ENCODE data around the gene NAPB. TPM values are rescaled to one million over a fixed set of nuclear protein-coding genes. Genes with fewer than 3 reads are reported as not detected.

Gene NAPB
- total RNA-seq, 1 donor from 2014 or later = 13.1 TPM

DNA sequence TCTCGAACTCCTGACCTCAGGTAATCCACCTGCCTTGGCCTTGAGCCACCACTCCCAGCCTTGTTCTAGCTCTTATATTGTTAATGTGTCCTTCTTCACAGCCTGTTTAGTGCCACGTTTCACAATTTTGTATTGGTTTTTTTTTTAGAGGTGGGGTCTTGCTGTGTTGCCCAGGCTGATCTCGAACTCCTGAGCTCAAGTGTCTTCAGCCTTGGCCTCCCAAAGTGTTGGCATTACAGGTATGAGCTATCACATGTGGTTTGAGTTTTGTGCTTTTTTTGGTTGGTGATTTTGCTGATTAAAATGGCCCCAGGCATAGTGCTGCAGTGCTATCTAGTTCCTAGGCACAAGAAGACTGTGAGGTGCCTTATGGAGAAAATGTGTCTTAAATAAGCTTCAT is 12.3 kb upstream of the NAPB start:
- no peak for DNase-seq (ENCODE audit: low read depth)
- no peak overlapping the region for H2AFZ ChIP-seq (ENCODE audit: low read depth, low read length)
- H3K27ac ChIP-seq (ENCODE audit: low read depth, low read length) = no peak overlapping the region
- H3K36me3 ChIP-seq (ENCODE audit: insufficient read depth, low read length) = no peaks in the 10 kb centered on the region
- Mint-ChIP-seq H3K27ac (ENCODE audit: unreplicated experiment) (no peak overlapping the region), H3K9me3 (ENCODE audit: unreplicated experiment) (no peaks in the 10 kb centered on the region), H3K36me3 (ENCODE audit: low read depth, unreplicated experiment) (no peaks in the 10 kb centered on the region), H3K27me3 (ENCODE audit: low read depth, unreplicated experiment) (peaks cover 2% of the 10 kb centered on the region), H3K4me3 (ENCODE audit: unreplicated experiment) (no peak overlapping the region), H3K4me1 (ENCODE audit: low read depth, unreplicated experiment) (no peaks in the 10 kb centered on the region)
- H3K4me1 ChIP-seq (ENCODE audit: insufficient read depth, low read length) = no peaks in the 10 kb centered on the region
- no peak for TF ChIP-seq EZH2 (IDR thresholded peaks at IDR 0.05; ENCODE audit: insufficient read depth, low read length)
- TF ChIP-seq, protein P1, sequence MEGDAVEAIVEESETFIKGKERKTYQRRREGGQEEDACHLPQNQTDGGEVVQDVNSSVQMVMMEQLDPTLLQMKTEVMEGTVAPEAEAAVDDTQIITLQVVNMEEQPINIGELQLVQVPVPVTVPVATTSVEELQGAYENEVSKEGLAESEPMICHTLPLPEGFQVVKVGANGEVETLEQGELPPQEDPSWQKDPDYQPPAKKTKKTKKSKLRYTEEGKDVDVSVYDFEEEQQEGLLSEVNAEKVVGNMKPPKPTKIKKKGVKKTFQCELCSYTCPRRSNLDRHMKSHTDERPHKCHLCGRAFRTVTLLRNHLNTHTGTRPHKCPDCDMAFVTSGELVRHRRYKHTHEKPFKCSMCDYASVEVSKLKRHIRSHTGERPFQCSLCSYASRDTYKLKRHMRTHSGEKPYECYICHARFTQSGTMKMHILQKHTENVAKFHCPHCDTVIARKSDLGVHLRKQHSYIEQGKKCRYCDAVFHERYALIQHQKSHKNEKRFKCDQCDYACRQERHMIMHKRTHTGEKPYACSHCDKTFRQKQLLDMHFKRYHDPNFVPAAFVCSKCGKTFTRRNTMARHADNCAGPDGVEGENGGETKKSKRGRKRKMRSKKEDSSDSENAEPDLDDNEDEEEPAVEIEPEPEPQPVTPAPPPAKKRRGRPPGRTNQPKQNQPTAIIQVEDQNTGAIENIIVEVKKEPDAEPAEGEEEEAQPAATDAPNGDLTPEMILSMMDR (IDR thresholded peaks at IDR 0.05; ENCODE audit: insufficient read depth, low read depth, low read length) = no peak
- no peaks in the 10 kb centered on the region for H3K9me3 ChIP-seq (ENCODE audit: insufficient read depth, low read depth, low read length)
- H3K79me2 ChIP-seq (ENCODE audit: insufficient read depth, low read length) = no peaks in the 10 kb centered on the region
- no peak overlapping the region for H3K9ac ChIP-seq (ENCODE audit: low read length)
- no peaks in the 10 kb centered on the region for H4K20me1 ChIP-seq (ENCODE audit: insufficient read depth, low read length)
- no peak overlapping the region for H3K4me2 ChIP-seq (ENCODE audit: low read length)
- no peaks in the 10 kb centered on the region for H3K27me3 ChIP-seq (ENCODE audit: insufficient read depth, low read length)
- FAIRE-seq = no peak
- H3K4me3 ChIP-seq (ENCODE audit: insufficient read depth, low read depth, low read length) = no peak overlapping the region

GRCh38 chr20:23425129-23425528 is 3.8 kb upstream of the NAPB start:
- Histone ChIP-seq H3K4me1 (ENCODE audit: insufficient read depth, low read length) (no peaks in the 10 kb centered on the region), H3K27ac (ENCODE audit: low read depth, low read length) (no peak overlapping the region), H3K36me3 (ENCODE audit: insufficient read depth, low read length) (no peaks in the 10 kb centered on the region), H4K20me1 (ENCODE audit: insufficient read depth, low read length) (no peaks in the 10 kb centered on the region), H3K9ac (ENCODE audit: low read length) (no peak overlapping the region), H3K4me2 (ENCODE audit: low read length) (no peak overlapping the region), H3K9me3 (ENCODE audit: insufficient read depth, low read depth, low read length) (no peaks in the 10 kb centered on the region), H3K4me3 (ENCODE audit: insufficient read depth, low read depth, low read length) (no peak overlapping the region), H2AFZ (ENCODE audit: low read depth, low read length) (no peak overlapping the region), H3K27me3 (ENCODE audit: insufficient read depth, low read length) (no peaks in the 10 kb centered on the region), H3K79me2 (ENCODE audit: insufficient read depth, low read length) (peaks cover 8% of the 10 kb centered on the region)
- Mint-ChIP-seq H3K27ac (ENCODE audit: unreplicated experiment) (no peak overlapping the region), H3K36me3 (ENCODE audit: low read depth, unreplicated experiment) (no peaks in the 10 kb centered on the region), H3K27me3 (ENCODE audit: low read depth, unreplicated experiment) (no peaks in the 10 kb centered on the region), H3K4me3 (ENCODE audit: unreplicated experiment) (no peak overlapping the region), H3K4me1 (ENCODE audit: low read depth, unreplicated experiment) (no peaks in the 10 kb centered on the region), H3K9me3 (ENCODE audit: unreplicated experiment) (no peaks in the 10 kb centered on the region)
- no peak for DNase-seq (ENCODE audit: low read depth)
- TF ChIP-seq, protein P1 (IDR thresholded peaks at IDR 0.05; ENCODE audit: insufficient read depth, low read depth, low read length) = no peak
- TF ChIP-seq EZH2 (IDR thresholded peaks at IDR 0.05; ENCODE audit: insufficient read depth, low read length) = no peak
- FAIRE-seq = no peak

DNA sequence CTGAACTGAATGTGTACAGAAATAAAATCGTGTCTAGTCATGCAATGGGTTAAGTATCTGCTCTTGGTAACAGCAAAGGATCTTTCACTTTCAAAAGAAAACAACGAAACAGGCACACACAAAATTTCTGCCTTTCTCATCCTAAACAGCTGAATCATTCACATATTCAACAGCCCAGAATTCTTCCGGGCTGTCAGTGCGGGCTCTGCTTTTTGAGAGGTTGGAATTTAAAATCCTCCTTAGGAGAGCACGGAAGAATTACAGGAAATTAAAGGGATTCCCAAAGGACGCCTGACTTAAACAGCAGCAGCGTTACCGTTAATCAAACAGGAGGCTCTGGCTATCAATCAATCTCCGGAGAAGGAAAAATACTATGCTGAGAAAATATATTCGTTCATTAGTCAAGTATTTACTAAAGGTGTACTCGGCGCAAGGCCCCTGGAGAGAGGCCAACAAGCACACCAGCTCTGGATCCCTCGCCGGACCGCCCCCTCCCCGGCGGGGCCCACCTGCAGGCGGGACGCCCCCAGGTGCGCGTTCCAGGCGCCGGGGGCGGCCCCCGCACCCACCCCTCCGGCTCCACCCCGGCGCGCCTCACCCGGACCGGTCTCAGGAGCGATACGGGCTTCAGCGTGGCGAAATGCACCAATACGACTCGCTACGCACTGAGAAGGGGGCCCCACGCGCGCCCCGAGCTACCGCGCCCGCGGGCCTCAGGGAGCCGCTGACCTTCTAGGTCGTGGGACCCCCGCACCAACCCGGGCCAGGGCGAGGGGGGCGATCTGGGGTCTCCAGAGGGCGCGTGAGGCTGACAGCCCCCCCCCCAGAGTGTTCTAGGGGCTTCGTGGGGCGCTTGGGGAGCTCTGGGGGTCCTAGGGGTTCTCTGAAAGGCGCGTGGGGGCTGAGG is 1.0 kb downstream of the NAPB start:
- Histone ChIP-seq H4K20me1 (ENCODE audit: insufficient read depth, low read length) (peaks cover 21% of the 10 kb centered on the region), H3K4me1 (ENCODE audit: insufficient read depth, low read length) (no peaks in the 10 kb centered on the region), H3K9ac (ENCODE audit: low read length) (peak overlapping the region; percentile 93), H3K27ac (ENCODE audit: low read depth, low read length) (peak overlapping the region; percentile 86), H2AFZ (ENCODE audit: low read depth, low read length) (peak overlapping the region; percentile 22), H3K36me3 (ENCODE audit: insufficient read depth, low read length) (no peaks in the 10 kb centered on the region), H3K4me2 (ENCODE audit: low read length) (peak overlapping the region; percentile 94), H3K79me2 (ENCODE audit: insufficient read depth, low read length) (peaks cover 52% of the 10 kb centered on the region), H3K4me3 (ENCODE audit: insufficient read depth, low read depth, low read length) (peak overlapping the region; percentile 75), H3K9me3 (ENCODE audit: insufficient read depth, low read depth, low read length) (no peaks in the 10 kb centered on the region), H3K27me3 (ENCODE audit: insufficient read depth, low read length) (no peaks in the 10 kb centered on the region)
- FAIRE-seq (peak; percentile 43), DNase-seq (ENCODE audit: low read depth) (peak; percentile 57)
- Mint-ChIP-seq H3K4me1 (ENCODE audit: low read depth, unreplicated experiment) (peaks cover 14% of the 10 kb centered on the region), H3K4me3 (ENCODE audit: unreplicated experiment) (peak overlapping the region; percentile 87), H3K27me3 (ENCODE audit: low read depth, unreplicated experiment) (no peaks in the 10 kb centered on the region), H3K9me3 (ENCODE audit: unreplicated experiment) (no peaks in the 10 kb centered on the region), H3K27ac (ENCODE audit: unreplicated experiment) (peak overlapping the region; percentile 95), H3K36me3 (ENCODE audit: low read depth, unreplicated experiment) (no peaks in the 10 kb centered on the region)
- TF ChIP-seq, protein P1 (IDR thresholded peaks at IDR 0.05; ENCODE audit: insufficient read depth, low read depth, low read length) = no peak
- TF ChIP-seq EZH2 (IDR thresholded peaks at IDR 0.05; ENCODE audit: insufficient read depth, low read length) = no peak

Data from astrocyte (in vitro differentiated cells and primary cell).